ENCODE results near the gene CD247. TPM values are rescaled to one million over a fixed set of nuclear protein-coding genes. Genes with fewer than 3 reads are reported as not detected.

The CD247 gene
- polyA plus RNA-seq, 1 of the 3 experiments (the other 2 are of a cell fraction), result 0.08 TPM

DNA sequence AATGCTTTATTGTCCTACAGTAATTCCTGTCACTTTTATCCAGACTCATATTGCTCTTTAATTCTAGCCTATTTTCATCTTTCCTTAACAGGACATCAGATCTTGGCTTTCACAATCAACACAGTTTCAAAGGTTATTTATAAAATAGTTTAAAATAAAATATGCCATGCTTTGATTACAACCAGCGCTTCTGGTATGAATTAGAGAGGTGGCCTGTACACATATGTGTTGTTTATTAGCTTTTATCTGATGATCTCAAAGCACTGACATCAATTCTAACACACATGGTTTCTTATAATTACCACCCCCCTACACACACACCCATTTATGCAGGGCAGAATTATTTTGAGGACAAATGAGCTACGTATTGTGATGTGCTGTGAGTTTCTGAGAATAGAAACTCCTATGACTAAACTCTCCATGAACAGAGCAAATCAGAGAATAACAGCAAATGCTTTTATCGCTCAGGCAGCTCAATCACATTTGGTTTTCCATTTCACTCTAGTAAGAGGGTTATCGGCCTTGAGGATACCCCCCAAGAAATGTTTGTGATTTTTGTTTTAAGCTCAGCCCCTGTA lies 18.0 kb downstream of the CD247 start:
- peaks cover 11% of the 10 kb centered on the region for H3K27me3 ChIP-seq (ENCODE audit: insufficient read depth)
- 49% methylated on average over 4 of the region's 4 CpGs for WGBS (ENCODE audit: low lambda C conversion rate)

DNA sequence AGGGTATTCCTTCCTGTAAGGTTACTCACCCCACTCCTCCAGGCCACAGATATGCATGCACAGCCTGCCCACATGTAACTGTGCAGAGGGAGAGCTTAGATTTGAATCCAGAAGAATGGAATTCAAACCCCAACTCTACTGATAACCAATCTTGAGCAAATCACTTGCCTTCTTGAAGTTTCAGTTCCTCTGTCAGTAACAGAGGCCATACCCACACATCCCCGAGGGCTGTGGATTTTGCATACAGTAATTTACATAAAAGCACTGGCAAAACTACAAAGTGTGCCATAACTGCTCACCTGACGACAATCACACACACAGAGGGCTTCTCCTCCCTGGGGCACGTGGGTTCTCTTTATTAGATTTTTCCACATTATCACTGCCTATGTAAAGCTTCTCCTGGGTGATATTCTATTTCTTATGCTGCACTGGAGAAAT lies 18.6 kb downstream of the CD247 start:
- Histone ChIP-seq H3K4me3 (ENCODE audit: low read depth in 2 of 2, low read length in 1 of 2) (no peak overlapping the region), H3K4me1 (ENCODE audit: control insufficient read depth in 1 of 2, insufficient read depth in 2 of 2, low read depth in 1 of 2, low read length in 1 of 2) (peaks cover 0 to 10% of the 10 kb centered on the region in 2 experiments; a peak in 2 of 4 replicates), H3F3A (replicated peaks; ENCODE audit: insufficient read depth) (no peaks in the 10 kb centered on the region), H4K20me1 (ENCODE audit: insufficient read depth) (no peaks in the 10 kb centered on the region), H2AFZ (ENCODE audit: low read depth) (no peak overlapping the region), H3K9me3 (no peaks in the 10 kb centered on the region), H3K9me2 (no peaks in the 10 kb centered on the region), H3K27me3 (ENCODE audit: insufficient read depth) (peaks cover 18% of the 10 kb centered on the region), H3K36me3 (replicated peaks in 1 of 2; ENCODE audit: control insufficient read depth in 1 of 2, insufficient read depth in 2 of 2, low read length in 1 of 2) (no peaks in the 10 kb centered on the region), H3K27ac (ENCODE audit: low read depth in 2 of 2, low read length in 1 of 2) (no peak overlapping the region), H3K9ac (no peak overlapping the region), H3K4me2 (no peak overlapping the region), H3K79me2 (ENCODE audit: insufficient read depth) (no peaks in the 10 kb centered on the region)
- DNase-seq, result no peak
- 20% methylated on average over 3 of the region's 3 CpGs for WGBS (ENCODE audit: low lambda C conversion rate)
- ChIA-PET POLR2A (no interaction called here), CTCF (interaction anchor here (1.5 to 3.6 kb wide), 4 partner anchors 34 to 232 kb away, joined by 3 to 14 read pairs (median 6); no protein-coding TSS in a partner anchor)
- TF ChIP-seq TAF1 (IDR thresholded peaks at IDR 0.05; ENCODE audit: borderline replicate concordance, low read depth, low read length) (no peak), TEAD4 (IDR thresholded peaks at IDR 0.05; ENCODE audit: borderline replicate concordance, insufficient read depth) (no peak), SMC3 (IDR thresholded peaks at IDR 0.05; ENCODE audit: low read depth, low read length) (no peak), RCOR1 (IDR thresholded peaks at IDR 0.05; ENCODE audit: low read length) (no peak)

More for the DNA sequence above, 18.0 kb downstream of the CD247 start:
- H3K27ac ChIP-seq (ENCODE audit: low read depth in 2 of 2, low read length in 1 of 2), result no peak overlapping the region
- H3K9ac ChIP-seq, result no peak overlapping the region
- CTCF ChIA-PET, result interaction anchor here (0.6 to 3.6 kb wide), 5 partner anchors 33 to 994 kb away, joined by 3 to 14 read pairs (median 6); no protein-coding TSS in a partner anchor
- H3F3A ChIP-seq (replicated peaks; ENCODE audit: insufficient read depth), result no peaks in the 10 kb centered on the region
- POLR2A ChIA-PET, result no interaction called here
- H3K9me2 ChIP-seq, result no peaks in the 10 kb centered on the region
- H3K36me3 ChIP-seq (replicated peaks in 1 of 2; ENCODE audit: control insufficient read depth in 1 of 2, insufficient read depth in 2 of 2, low read length in 1 of 2), result no peaks in the 10 kb centered on the region
- no peak overlapping the region for H3K4me3 ChIP-seq (ENCODE audit: low read depth in 2 of 2, low read length in 1 of 2)
- H4K20me1 ChIP-seq (ENCODE audit: insufficient read depth), result no peaks in the 10 kb centered on the region
- H3K4me1 ChIP-seq (ENCODE audit: control insufficient read depth in 1 of 2, insufficient read depth in 2 of 2, low read depth in 1 of 2, low read length in 1 of 2), result peaks cover 0 to 10% of the 10 kb centered on the region in 2 experiments; a peak in 2 of 4 replicates
- DNase-seq, result peak; percentile 47
- H3K4me2 ChIP-seq, result no peak overlapping the region
- peak in 1 of 2 experiments; percentile 13; a peak in 1 of 4 replicates for TF ChIP-seq EP300 (IDR thresholded peaks at IDR 0.05; ENCODE audit: borderline replicate concordance in 1 of 2, low read depth in 1 of 2, low read length in 1 of 2)
- TF ChIP-seq GATA2 (CRISPR knock-in tag; IDR thresholded peaks at IDR 0.05), result peak; percentile 59
- no peak for TF ChIP-seq MEF2A (IDR thresholded peaks at IDR 0.05; ENCODE audit: borderline replicate concordance, low read depth)
- H3K9me3 ChIP-seq, result no peaks in the 10 kb centered on the region
- no peaks in the 10 kb centered on the region for H3K79me2 ChIP-seq (ENCODE audit: insufficient read depth)
- no peak overlapping the region; the same call in 1 of the 2 replicates for H2AFZ ChIP-seq (ENCODE audit: low read depth)

GRCh38 chr1:167499106-167499505 lies 19.2 kb downstream of the CD247 start:
- ChIA-PET POLR2A (no interaction called here), CTCF (interaction anchor here (1.5 to 2.2 kb wide), 3 partner anchors 42 to 231 kb away, joined by 3 to 7 read pairs (median 6); no protein-coding TSS in a partner anchor)
- 26% methylated on average over 4 of the region's 4 CpGs for WGBS (ENCODE audit: low lambda C conversion rate)
- Histone ChIP-seq H3K27ac (ENCODE audit: low read depth in 2 of 2, low read length in 1 of 2) (no peak overlapping the region), H3K79me2 (ENCODE audit: insufficient read depth) (no peaks in the 10 kb centered on the region), H3K27me3 (ENCODE audit: insufficient read depth) (peaks cover 24% of the 10 kb centered on the region), H3K9ac (no peak overlapping the region), H3K4me1 (ENCODE audit: control insufficient read depth in 1 of 2, insufficient read depth in 2 of 2, low read depth in 1 of 2, low read length in 1 of 2) (peaks cover 0 to 10% of the 10 kb centered on the region in 2 experiments; a peak in 2 of 4 replicates), H3K4me3 (ENCODE audit: low read depth in 2 of 2, low read length in 1 of 2) (no peak overlapping the region), H3K36me3 (replicated peaks in 1 of 2; ENCODE audit: control insufficient read depth in 1 of 2, insufficient read depth in 2 of 2, low read length in 1 of 2) (no peaks in the 10 kb centered on the region), H3K9me2 (no peaks in the 10 kb centered on the region), H3K4me2 (no peak overlapping the region), H2AFZ (ENCODE audit: low read depth) (no peak overlapping the region), H4K20me1 (ENCODE audit: insufficient read depth) (no peaks in the 10 kb centered on the region), H3F3A (replicated peaks; ENCODE audit: insufficient read depth) (no peaks in the 10 kb centered on the region), H3K9me3 (no peaks in the 10 kb centered on the region)
- TF ChIP-seq PBX3 (IDR thresholded peaks at IDR 0.05) (no peak), RFX5 (IDR thresholded peaks at IDR 0.05; ENCODE audit: low read length) (no peak), RCOR1 (IDR thresholded peaks at IDR 0.05; ENCODE audit: low read length) (no peak), CHD2 (IDR thresholded peaks at IDR 0.05; ENCODE audit: low read length, partially characterized antibody) (no peak), TAF1 (IDR thresholded peaks at IDR 0.05; ENCODE audit: borderline replicate concordance, low read depth, low read length) (no peak), USF1 (IDR thresholded peaks at IDR 0.05; ENCODE audit: borderline replicate concordance, low read depth) (no peak), FOXM1 (IDR thresholded peaks at IDR 0.05; ENCODE audit: low read depth) (no peak), RXRA (IDR thresholded peaks at IDR 0.05; ENCODE audit: borderline replicate concordance, low read depth) (no peak)
- DNase-seq, result no peak

Data from SK-N-SH (cell line).